Sigmoid colon (tissue), 4 donors: ENCODE results near the gene MED16.

Experiments
- CTCF ChIP-seq, 4 experiments: fragments of 450-650 bp in 3 of 4; fragments of 200-600 bp in 1 of 4; IDR thresholded peaks; one replicate each; pipeline ENCODE4 v1.5.1; 2016 to 2019; ENCODE audit warnings: antibody characterized with exemption in 4 of 4, mild to moderate bottlenecking in 3 of 4, moderate library complexity in 2 of 4
- POLR2A ChIP-seq, 2 donors: fragments of 450-650 bp; IDR thresholded peaks; one replicate each; pipeline ENCODE4 v1.6.1; 2016; ENCODE audit warnings: antibody characterized with exemption in 2 of 2, mild to moderate bottlenecking in 2 of 2, moderate library complexity in 2 of 2
- POLR2AphosphoS5 ChIP-seq, 4 donors: sonication (generic); formaldehyde crosslinking; IDR thresholded peaks; one replicate each; pipeline ENCODE4 v1.6.1; 2017; ENCODE audit warnings: antibody characterized with exemption in 4 of 4

DNA sequence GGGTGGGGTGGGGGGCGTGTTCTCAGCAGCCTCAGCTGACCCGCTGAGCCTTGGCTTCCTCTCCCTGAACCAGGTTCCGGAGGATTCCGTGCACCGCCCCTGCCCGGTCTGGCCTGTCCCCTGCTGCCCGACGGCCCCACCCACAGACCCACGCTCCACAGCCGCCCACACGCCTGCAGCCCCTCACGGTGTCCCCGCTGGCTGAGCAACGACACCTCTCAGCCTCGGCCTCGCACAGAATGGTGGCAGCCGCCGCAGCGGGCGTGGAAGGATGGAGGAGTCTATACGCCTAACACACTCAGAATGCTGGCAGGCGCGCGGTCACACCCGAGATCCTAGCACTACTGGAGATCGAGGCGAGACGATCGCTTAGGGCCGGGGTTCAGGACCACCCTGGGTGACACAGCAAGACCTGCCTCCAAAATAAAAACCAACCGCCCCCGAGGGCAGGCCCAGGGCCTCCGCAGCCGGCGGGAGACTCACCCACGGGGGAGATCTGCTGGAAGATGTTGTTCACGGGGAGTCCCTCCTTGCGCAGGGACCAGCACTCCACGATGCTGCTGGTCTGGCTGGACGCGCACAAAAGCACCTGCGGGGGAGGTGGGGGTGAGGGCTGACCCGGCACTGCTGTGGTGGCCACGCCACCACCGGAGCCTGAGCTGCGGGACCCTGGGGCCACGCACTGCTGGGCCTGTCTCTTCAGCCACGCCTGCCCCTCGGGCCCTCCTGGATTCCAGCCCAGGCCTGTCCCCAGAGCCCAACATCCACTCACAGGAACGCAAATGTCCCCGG is 8.4 kb downstream of the MED16 start:
- TF ChIP-seq CTCF (IDR thresholded peaks at IDR 0.05) (no peak), POLR2A (IDR thresholded peaks at IDR 0.05) (no peak), POLR2AphosphoS5 (IDR thresholded peaks at IDR 0.05) (no peak)
